22Rv1 (cell line): ENCODE data around the gene TMEM208.

Source experiments
- H3K27ac ChIP-seq: fragments of 450-650 bp; 2 replicates; pipeline ENCODE4 v1.5.1; 2017
- ZFX ChIP-seq: fragments of 450-650 bp; IDR thresholded peaks from 2 replicates; pipeline ENCODE4 v1.6.1; 2017; ENCODE audit warnings: antibody characterized with exemption, borderline replicate concordance
- TF ChIP-seq, protein P1 (sequence below): fragments of 450-650 bp; IDR thresholded peaks from 2 replicates; pipeline ENCODE4 v1.5.1; 2017; ENCODE audit warnings: mild to moderate bottlenecking

Gene TMEM208

GRCh38 chr16:67183284-67183626 lies 43.7 kb upstream of the TMEM208 start:
- TF ChIP-seq, protein P1, sequence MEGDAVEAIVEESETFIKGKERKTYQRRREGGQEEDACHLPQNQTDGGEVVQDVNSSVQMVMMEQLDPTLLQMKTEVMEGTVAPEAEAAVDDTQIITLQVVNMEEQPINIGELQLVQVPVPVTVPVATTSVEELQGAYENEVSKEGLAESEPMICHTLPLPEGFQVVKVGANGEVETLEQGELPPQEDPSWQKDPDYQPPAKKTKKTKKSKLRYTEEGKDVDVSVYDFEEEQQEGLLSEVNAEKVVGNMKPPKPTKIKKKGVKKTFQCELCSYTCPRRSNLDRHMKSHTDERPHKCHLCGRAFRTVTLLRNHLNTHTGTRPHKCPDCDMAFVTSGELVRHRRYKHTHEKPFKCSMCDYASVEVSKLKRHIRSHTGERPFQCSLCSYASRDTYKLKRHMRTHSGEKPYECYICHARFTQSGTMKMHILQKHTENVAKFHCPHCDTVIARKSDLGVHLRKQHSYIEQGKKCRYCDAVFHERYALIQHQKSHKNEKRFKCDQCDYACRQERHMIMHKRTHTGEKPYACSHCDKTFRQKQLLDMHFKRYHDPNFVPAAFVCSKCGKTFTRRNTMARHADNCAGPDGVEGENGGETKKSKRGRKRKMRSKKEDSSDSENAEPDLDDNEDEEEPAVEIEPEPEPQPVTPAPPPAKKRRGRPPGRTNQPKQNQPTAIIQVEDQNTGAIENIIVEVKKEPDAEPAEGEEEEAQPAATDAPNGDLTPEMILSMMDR: no peak
- no peak for TF ChIP-seq ZFX
- H3K27ac ChIP-seq: peak overlapping the region; percentile 97

GRCh38 chr16:67183627-67184452 lies 43.1 kb upstream of the TMEM208 start, which contains the start of gene MATCAP1:
TSS of gene MATCAP1 (minus strand) at chr16:67183963. CDS start at chr16:67180610, 3,353 bp downstream.
- TF ChIP-seq ZFX: no peak
- TF ChIP-seq, protein P1: no peak
- peak within 1 kb of the TSS; percentile 97 for H3K27ac ChIP-seq

GRCh38 chr16:67184453-67184994 lies 42.4 kb upstream of the TMEM208 start:
- H3K27ac ChIP-seq: peak overlapping the region; percentile 97
- TF ChIP-seq ZFX: no peak
- TF ChIP-seq, protein P1: no peak

DNA sequence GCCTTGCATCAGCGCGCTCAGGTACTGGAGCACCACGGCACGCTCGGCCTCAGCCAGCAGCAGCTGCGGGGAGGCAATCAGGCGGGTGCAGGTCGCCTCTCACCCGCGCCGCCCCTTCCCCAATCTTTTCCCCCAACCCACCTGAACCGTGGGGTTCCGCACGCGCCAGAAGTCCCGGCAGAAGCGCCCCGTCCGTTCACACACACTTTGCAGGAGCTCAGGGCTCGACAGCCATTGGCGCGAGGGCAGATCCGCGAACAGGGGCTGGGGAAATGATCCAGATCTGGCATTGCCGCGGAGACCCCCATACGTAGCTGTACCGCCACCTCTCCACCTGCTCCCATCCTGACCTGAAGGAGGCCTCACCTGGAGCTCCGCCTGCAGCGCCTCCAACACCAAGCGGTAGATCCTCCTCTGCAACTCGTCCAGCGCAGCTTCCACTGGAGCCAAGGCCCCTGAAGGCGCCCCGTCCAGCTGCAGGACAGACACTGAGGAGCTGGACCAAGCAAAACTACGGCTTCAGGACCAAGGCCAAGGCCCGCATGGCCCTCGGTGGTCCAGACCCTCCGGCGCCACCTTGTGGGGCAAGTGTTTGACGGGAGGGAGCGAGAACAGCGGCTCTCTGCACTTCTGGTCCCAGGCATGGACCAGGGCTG lies 41.8 kb upstream of the TMEM208 start:
- no peak for TF ChIP-seq ZFX
- TF ChIP-seq, protein P1: peak; percentile 92

DNA sequence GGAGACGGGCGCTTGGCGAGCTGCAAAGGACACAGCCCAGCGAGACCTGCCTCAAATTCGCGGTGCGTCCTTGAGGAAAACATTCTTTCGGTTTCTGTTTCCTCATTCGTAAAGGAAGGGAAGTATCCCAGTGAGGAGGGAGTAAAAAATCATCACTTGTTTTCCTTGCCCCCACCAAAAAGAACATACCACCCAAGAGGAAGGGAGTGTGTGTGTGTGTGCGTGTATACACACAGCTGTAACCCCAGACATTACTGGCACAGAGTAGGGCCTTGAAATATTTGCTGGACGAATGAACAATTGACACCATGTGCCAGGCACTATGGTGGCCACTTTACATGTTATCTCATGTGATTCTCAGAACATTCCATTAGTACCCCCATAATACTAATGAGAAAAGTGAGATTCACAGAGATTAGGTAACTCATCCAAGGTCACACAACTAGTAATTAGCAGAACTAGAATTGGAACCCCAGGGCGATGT lies 41.2 kb upstream of the TMEM208 start:
- H3K27ac ChIP-seq: peak overlapping the region; percentile 97
- TF ChIP-seq ZFX: no peak
- TF ChIP-seq, protein P1: peak; percentile 47

More for the DNA sequence above, 41.8 kb upstream of the TMEM208 start:
- H3K27ac ChIP-seq: peak overlapping the region; percentile 97

- no peak overlapping the region for H3K27ac ChIP-seq
- TF ChIP-seq, protein P1: no peak
- TF ChIP-seq ZFX: no peak
Measured at GRCh38 chr16:67186550-67186950, 40.4 kb upstream of the TMEM208 start.
